ENCODE results near the gene FKBP8. TPM values are rescaled to one million over a fixed set of nuclear protein-coding genes. Genes with fewer than 3 reads are reported as not detected.
A peak's percentile ranks its signal among the peaks of the same experiment; 100 is the strongest.
"Not testable (repeated sequence)": the region's sequence is repeated elsewhere in the genome, so short reads cannot be mapped to it uniquely, and the experiment has no call there.

FKBP8 gene
- total RNA-seq, 2 experiments from 2014 or later, result 263 TPM

GRCh38 chr19:18557411-18558201 is 14.2 kb upstream of the FKBP8 start, which contains the start of gene KXD1:
Gene KXD1 (plus strand): TSS chr19:18557870. CDS start chr19:18562057, 4,187 bp downstream.
- H3K4me1 Mint-ChIP-seq, result peaks cover 22% of the 10 kb centered on the region
- POLR2A ChIA-PET, result interaction anchor here (0.6 to 6.0 kb wide), 21 partner anchors 8 to 634 kb away, joined by 3 to 137 read pairs (median 4); partner anchors contain the start of genes BORCS8, COPE, DDX49 and ELL
- H3K27ac Mint-ChIP-seq, result peak within 1 kb of the TSS; percentile 87
- peaks cover 25% of the 10 kb centered on the region for H3K36me3 Mint-ChIP-seq (ENCODE audit: low read depth)
- H3K9me3 Mint-ChIP-seq, result no peaks in the 10 kb centered on the region
- no peaks in the 10 kb centered on the region for H3K27me3 Mint-ChIP-seq
- CTCF ChIA-PET, result interaction anchor here (0.6 to 3.8 kb wide), 16 partner anchors 10 to 698 kb away, joined by 3 to 29 read pairs (median 5); partner anchors contain the start of genes ELL, FKBP8 and UBA52
- DNase-seq, result peak; percentile 99
- peak within 1 kb of the TSS; percentile 95 for H3K4me3 Mint-ChIP-seq

- ChIA-PET POLR2A (no interaction called here), CTCF (no interaction called here)
- Mint-ChIP-seq H3K27me3 (no peaks in the 10 kb centered on the region), H3K36me3 (ENCODE audit: low read depth) (no peaks in the 10 kb centered on the region), H3K27ac (no peak overlapping the region), H3K9me3 (no peaks in the 10 kb centered on the region), H3K4me1 (no peaks in the 10 kb centered on the region), H3K4me3 (no peak overlapping the region)
- no peak for DNase-seq
These were observed 8.3 kb upstream of the FKBP8 start for GRCh38 chr19:18551631-18552030.

- ChIA-PET POLR2A (interaction anchor here (0.6 to 5.4 kb wide), 19 partner anchors 10 to 376 kb away, joined by 3 to 80 read pairs (median 4); partner anchors contain the start of genes COPE, DDX49, ELL and KXD1), CTCF (interaction anchor here (0.8 to 4.1 kb wide), 6 partner anchors 12 to 304 kb away, joined by 3 to 30 read pairs (median 8); partner anchors contain the start of genes KXD1, REX1BD and UBA52)
- Mint-ChIP-seq H3K4me1 (peaks cover 31% of the 10 kb centered on the region), H3K9me3 (no peaks in the 10 kb centered on the region), H3K27ac (peak overlapping the region; percentile 98), H3K4me3 (peak overlapping the region; percentile 95), H3K36me3 (ENCODE audit: low read depth) (peaks cover 21% of the 10 kb centered on the region), H3K27me3 (no peaks in the 10 kb centered on the region)
- peak; percentile 87 for DNase-seq
These were observed 572 bp upstream of the FKBP8 start for GRCh38 chr19:18543814-18544475.

GRCh38 chr19:18541992-18542940 is 1.1 kb downstream of the FKBP8 start:
- Mint-ChIP-seq H3K4me1 (peaks cover 31% of the 10 kb centered on the region), H3K4me3 (peak overlapping the region; percentile 86), H3K9me3 (no peaks in the 10 kb centered on the region), H3K27me3 (no peaks in the 10 kb centered on the region), H3K27ac (peak overlapping the region; percentile 84), H3K36me3 (ENCODE audit: low read depth) (peaks cover 34% of the 10 kb centered on the region)
- peak; percentile 19 for DNase-seq
- ChIA-PET CTCF (interaction anchor here (0.7 to 4.1 kb wide), 5 partner anchors 16 to 305 kb away, joined by 3 to 30 read pairs (median 4); partner anchors contain the start of gene REX1BD), POLR2A (interaction anchor here (0.7 to 5.3 kb wide), 7 partner anchors 10 to 377 kb away, joined by 3 to 38 read pairs (median 6); partner anchors contain the start of genes COPE, DDX49, KXD1 and REX1BD)

- Mint-ChIP-seq H3K36me3 (ENCODE audit: low read depth) (peaks cover 39% of the 10 kb centered on the region), H3K27ac (peak overlapping the region; percentile 48), H3K27me3 (no peaks in the 10 kb centered on the region), H3K4me3 (peak overlapping the region; percentile 43), H3K9me3 (no peaks in the 10 kb centered on the region), H3K4me1 (peaks cover 31% of the 10 kb centered on the region)
- POLR2A ChIA-PET, result interaction anchor here (0.7 to 5.3 kb wide), 7 partner anchors 9 to 378 kb away, joined by 3 to 38 read pairs (median 6); partner anchors contain the start of genes COPE, DDX49, KXD1 and REX1BD
- CTCF ChIA-PET, result interaction anchor here (1.6 to 4.1 kb wide), 2 partner anchors 17 to 47 kb away, joined by 4 to 30 read pairs; partner anchors contain the start of gene REX1BD
- DNase-seq, result peak; percentile 22
These were observed 1.9 kb downstream of the FKBP8 start for GRCh38 chr19:18541258-18541991.

- not testable (repeated sequence) for H3K9me3 Mint-ChIP-seq, H3K4me3 Mint-ChIP-seq, H3K27me3 Mint-ChIP-seq, H3K27ac Mint-ChIP-seq, DNase-seq
- peaks cover 31% of the 10 kb centered on the region for H3K4me1 Mint-ChIP-seq
- ChIA-PET POLR2A (interaction anchor here (1.1 to 1.2 kb wide), 2 partner anchors 18 to 31 kb away, joined by 4 read pairs; partner anchors contain the start of genes KXD1 and UBA52), CTCF (interaction anchor here (0.6 kb wide), 1 partner anchor 26 kb away, joined by 3 read pairs; no protein-coding TSS in a partner anchor)
- peaks cover 42% of the 10 kb centered on the region for H3K36me3 Mint-ChIP-seq (ENCODE audit: low read depth)
These were observed 3.2 kb downstream of the FKBP8 start for GRCh38 chr19:18540200-18540599.

GRCh38 chr19:18539372-18539771 is 4.0 kb downstream of the FKBP8 start:
- no peak for DNase-seq
- H3K27ac Mint-ChIP-seq, result no peak overlapping the region
- ChIA-PET POLR2A (interaction anchor here (1.1 to 1.2 kb wide), 2 partner anchors 18 to 32 kb away, joined by 4 read pairs; partner anchors contain the start of genes KXD1 and UBA52), CTCF (interaction anchor here (0.7 kb wide), 1 partner anchor 56 kb away, joined by 6 read pairs; no protein-coding TSS in a partner anchor)
- no peaks in the 10 kb centered on the region for H3K27me3 Mint-ChIP-seq
- H3K4me3 Mint-ChIP-seq, result no peak overlapping the region
- peaks cover 43% of the 10 kb centered on the region for H3K36me3 Mint-ChIP-seq (ENCODE audit: low read depth)
- no peaks in the 10 kb centered on the region for H3K9me3 Mint-ChIP-seq
- peaks cover 25% of the 10 kb centered on the region for H3K4me1 Mint-ChIP-seq

- H3K27me3 Mint-ChIP-seq, result no peaks in the 10 kb centered on the region
- CTCF ChIA-PET, result no interaction called here
- H3K27ac Mint-ChIP-seq, result no peak overlapping the region
- DNase-seq, result no peak
- no peak overlapping the region for H3K4me3 Mint-ChIP-seq
- H3K9me3 Mint-ChIP-seq, result no peaks in the 10 kb centered on the region
- POLR2A ChIA-PET, result interaction anchor here (1.4 to 1.5 kb wide), 2 partner anchors 15 to 19 kb away, joined by 3 read pairs; no protein-coding TSS in a partner anchor
- peaks cover 45% of the 10 kb centered on the region for H3K36me3 Mint-ChIP-seq (ENCODE audit: low read depth)
- H3K4me1 Mint-ChIP-seq, result peaks cover 18% of the 10 kb centered on the region
These were observed 5.3 kb downstream of the FKBP8 start for GRCh38 chr19:18538115-18538514.

GRCh38 chr19:18537431-18537830 is 5.9 kb downstream of the FKBP8 start:
- POLR2A ChIA-PET, result interaction anchor here (1.4 to 1.5 kb wide), 2 partner anchors 14 to 20 kb away, joined by 3 read pairs; no protein-coding TSS in a partner anchor
- no peaks in the 10 kb centered on the region for H3K9me3 Mint-ChIP-seq
- peaks cover 50% of the 10 kb centered on the region for H3K36me3 Mint-ChIP-seq (ENCODE audit: low read depth)

GRCh38 chr19:18536475-18536874 is 6.9 kb downstream of the FKBP8 start:
- Mint-ChIP-seq H3K36me3 (ENCODE audit: low read depth) (peaks cover 54% of the 10 kb centered on the region), H3K9me3 (no peaks in the 10 kb centered on the region), H3K27ac (no peak overlapping the region), H3K4me1 (peaks cover 7% of the 10 kb centered on the region), H3K27me3 (no peaks in the 10 kb centered on the region), H3K4me3 (no peak overlapping the region)
- no peak for DNase-seq
- POLR2A ChIA-PET, result interaction anchor here (1.3 to 1.5 kb wide), 2 partner anchors 21 kb away, joined by 3 to 6 read pairs; partner anchors contain the start of gene KXD1
- CTCF ChIA-PET, result no interaction called here

More at GRCh38 chr19:18537431-18537830, 5.9 kb downstream of the FKBP8 start:
- no peak for DNase-seq
- Mint-ChIP-seq H3K27me3 (no peaks in the 10 kb centered on the region), H3K4me1 (peaks cover 16% of the 10 kb centered on the region), H3K4me3 (no peak overlapping the region), H3K27ac (no peak overlapping the region)
- CTCF ChIA-PET, result no interaction called here

GRCh38 chr19:18533058-18533457 is 10.3 kb downstream of the FKBP8 start:
- no peak overlapping the region for H3K4me3 Mint-ChIP-seq
- ChIA-PET CTCF (no interaction called here), POLR2A (interaction anchor here (3.3 kb wide), 1 partner anchor 11 kb away, joined by 11 read pairs; the partner anchor contains the start of gene FKBP8)
- H3K9me3 Mint-ChIP-seq, result no peaks in the 10 kb centered on the region
- DNase-seq, result no peak
- H3K27me3 Mint-ChIP-seq, result no peaks in the 10 kb centered on the region
- peaks cover 32% of the 10 kb centered on the region for H3K36me3 Mint-ChIP-seq (ENCODE audit: low read depth)
- H3K4me1 Mint-ChIP-seq, result no peaks in the 10 kb centered on the region
- H3K27ac Mint-ChIP-seq, result no peak overlapping the region

All from activated CD4-positive, alpha-beta memory T cell treated with anti-CD3 and anti-CD28 coated beads, Interleukin-2, amount 10 ng/mL, durations not matched to agents 7 days and 5 days (primary cell).